Measurements from ENCODE around the gene SOX8.

SOX8 gene

DNA sequence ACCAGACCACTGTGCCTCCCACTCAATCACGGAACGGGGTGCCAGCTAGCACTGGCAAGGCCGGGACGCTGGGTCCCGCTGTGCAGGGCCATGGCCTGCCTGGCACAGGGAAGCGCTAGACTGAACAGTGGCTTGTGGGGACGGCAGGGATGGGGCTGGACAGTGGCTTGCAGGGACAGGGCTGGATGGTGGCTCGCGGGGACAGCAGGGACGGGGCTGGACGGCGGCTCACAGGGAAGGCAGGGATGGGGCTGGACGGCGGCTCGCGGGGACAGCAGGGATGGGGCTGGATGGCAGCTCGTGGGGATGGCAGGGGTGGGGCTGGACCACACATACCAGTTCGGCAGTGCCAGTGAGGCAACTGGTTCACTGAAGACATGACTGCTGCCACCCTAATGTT lies 43.4 kb upstream of the SOX8 start:
- TF ChIP-seq, protein P1, sequence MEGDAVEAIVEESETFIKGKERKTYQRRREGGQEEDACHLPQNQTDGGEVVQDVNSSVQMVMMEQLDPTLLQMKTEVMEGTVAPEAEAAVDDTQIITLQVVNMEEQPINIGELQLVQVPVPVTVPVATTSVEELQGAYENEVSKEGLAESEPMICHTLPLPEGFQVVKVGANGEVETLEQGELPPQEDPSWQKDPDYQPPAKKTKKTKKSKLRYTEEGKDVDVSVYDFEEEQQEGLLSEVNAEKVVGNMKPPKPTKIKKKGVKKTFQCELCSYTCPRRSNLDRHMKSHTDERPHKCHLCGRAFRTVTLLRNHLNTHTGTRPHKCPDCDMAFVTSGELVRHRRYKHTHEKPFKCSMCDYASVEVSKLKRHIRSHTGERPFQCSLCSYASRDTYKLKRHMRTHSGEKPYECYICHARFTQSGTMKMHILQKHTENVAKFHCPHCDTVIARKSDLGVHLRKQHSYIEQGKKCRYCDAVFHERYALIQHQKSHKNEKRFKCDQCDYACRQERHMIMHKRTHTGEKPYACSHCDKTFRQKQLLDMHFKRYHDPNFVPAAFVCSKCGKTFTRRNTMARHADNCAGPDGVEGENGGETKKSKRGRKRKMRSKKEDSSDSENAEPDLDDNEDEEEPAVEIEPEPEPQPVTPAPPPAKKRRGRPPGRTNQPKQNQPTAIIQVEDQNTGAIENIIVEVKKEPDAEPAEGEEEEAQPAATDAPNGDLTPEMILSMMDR (IDR thresholded peaks at IDR 0.05; ENCODE audit: low read depth, low read length) = no peak
- H3K4me3 ChIP-seq (ENCODE audit: low read depth, low read length) = no peak overlapping the region

DNA sequence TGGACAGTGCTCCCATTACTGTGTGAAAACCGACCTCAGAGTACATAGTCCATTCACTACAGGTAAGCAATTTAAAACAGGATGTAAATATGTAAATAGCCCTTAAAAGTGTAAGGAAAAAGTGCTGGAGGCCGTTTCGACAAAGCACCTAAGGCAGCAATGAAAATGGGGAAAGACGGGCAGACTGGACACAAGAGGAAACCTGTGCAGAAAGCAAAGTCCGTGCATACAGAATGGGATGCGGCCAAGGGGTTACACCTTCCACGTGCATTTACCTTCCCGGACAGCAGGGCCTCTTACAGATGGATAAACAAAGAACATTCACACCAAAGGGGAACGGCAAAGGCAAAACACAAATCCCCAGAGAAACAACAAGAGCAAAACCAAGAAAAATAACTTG lies 42.8 kb upstream of the SOX8 start:
- TF ChIP-seq, protein P1 (IDR thresholded peaks at IDR 0.05; ENCODE audit: low read depth, low read length) = no peak
- no peak overlapping the region for H3K4me3 ChIP-seq (ENCODE audit: low read depth, low read length)

DNA sequence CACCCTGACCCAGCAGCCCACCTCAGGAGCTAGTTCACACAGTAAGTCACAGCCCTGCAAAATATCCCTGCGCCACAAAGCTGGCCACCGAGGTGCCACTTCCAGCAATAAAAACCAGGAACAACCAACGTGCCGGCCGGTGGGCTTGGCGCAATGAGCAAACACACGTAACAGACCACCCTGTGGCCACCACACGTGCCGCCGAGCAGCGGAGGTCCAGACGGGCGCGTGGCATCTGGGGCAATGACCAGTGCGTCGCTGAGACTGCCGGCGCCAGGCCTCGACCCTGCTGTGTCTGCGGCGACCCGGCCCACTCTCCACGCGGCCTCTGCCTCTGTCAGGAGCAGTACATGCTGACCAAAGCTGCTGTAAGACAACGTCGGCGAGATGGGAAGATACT lies 42.3 kb upstream of the SOX8 start:
- H3K4me3 ChIP-seq (ENCODE audit: low read depth, low read length) = no peak overlapping the region
- TF ChIP-seq, protein P1 (IDR thresholded peaks at IDR 0.05; ENCODE audit: low read depth, low read length) = no peak

DNA sequence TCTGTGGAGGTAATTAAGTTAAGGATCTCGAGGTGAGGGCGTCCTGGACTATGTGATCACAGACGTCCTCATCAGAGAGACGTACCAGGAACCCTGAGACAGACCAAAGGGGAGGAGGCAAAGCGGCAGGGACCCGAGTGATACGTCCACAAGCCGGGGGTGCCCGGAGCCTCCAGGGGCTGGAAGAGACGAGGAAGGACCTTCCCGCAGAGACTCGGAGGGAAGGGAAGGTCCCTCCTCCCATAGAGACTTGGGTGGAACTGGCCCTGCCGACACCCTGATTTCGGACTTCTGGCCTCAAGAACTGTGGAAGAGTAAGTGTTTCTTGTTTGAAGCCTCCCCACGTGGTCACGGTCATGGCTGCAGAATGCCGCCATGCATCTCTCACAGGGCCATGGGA lies 41.6 kb upstream of the SOX8 start:
- no peak overlapping the region for H3K4me3 ChIP-seq (ENCODE audit: low read depth, low read length)
- TF ChIP-seq, protein P1 (IDR thresholded peaks at IDR 0.05; ENCODE audit: low read depth, low read length) = no peak

DNA sequence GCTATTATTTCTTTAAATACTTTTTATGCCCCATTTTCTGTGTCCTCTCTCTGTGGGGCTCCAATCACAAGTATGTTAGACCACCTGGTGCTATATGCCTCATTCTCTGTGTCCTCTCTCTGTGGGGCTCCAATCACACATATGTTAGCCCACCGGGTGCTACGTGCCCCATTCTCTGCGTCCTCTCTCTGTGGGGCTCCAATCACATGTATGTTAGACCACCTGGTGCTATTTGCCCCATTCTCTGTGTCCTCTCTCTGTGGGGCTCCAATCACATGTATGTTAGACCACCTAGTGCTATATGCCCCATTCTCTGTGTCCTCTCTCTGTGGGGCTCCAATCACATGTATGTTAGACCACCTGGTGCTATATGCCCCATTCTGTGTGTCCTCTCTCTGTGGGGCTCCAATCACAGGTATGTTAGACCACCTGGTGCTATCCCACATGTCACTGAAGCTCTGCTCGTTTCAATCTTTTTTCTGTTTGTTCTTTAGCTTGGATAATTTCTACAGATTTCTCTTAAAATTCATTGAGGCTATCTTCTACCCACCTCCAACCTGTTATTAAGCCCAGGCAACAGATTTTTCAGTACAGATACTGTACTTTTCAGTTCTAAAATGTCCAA lies 39.0 kb upstream of the SOX8 start:
- TF ChIP-seq, protein P1 (IDR thresholded peaks at IDR 0.05; ENCODE audit: low read depth, low read length) = no peak

DNA sequence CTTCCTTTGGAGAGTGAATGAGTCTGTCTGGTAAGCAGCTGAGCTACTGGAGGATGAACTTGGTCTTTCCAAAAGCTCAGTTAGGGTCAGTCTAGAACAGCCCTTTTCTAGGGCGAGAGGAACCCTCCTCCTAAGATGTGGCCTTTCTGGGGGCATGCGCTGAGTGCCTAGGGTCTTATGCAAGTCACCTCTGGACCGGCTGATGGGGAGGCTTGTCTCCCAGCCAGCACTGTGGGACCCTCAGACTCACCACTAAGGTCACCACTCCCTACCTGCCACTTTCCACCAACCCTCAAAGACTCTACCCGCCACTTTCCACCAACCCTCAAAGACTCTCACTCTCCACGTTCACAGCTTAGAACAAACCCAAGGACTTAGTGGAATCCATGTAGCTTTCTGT lies 37.6 kb upstream of the SOX8 start:
- H3K4me3 ChIP-seq (ENCODE audit: low read depth, low read length) = no peak overlapping the region
- TF ChIP-seq, protein P1 (IDR thresholded peaks at IDR 0.05; ENCODE audit: low read depth, low read length) = no peak

More for the DNA sequence above, 39.0 kb upstream of the SOX8 start:
- H3K4me3 ChIP-seq (ENCODE audit: low read depth, low read length) = no peak overlapping the region

DNA sequence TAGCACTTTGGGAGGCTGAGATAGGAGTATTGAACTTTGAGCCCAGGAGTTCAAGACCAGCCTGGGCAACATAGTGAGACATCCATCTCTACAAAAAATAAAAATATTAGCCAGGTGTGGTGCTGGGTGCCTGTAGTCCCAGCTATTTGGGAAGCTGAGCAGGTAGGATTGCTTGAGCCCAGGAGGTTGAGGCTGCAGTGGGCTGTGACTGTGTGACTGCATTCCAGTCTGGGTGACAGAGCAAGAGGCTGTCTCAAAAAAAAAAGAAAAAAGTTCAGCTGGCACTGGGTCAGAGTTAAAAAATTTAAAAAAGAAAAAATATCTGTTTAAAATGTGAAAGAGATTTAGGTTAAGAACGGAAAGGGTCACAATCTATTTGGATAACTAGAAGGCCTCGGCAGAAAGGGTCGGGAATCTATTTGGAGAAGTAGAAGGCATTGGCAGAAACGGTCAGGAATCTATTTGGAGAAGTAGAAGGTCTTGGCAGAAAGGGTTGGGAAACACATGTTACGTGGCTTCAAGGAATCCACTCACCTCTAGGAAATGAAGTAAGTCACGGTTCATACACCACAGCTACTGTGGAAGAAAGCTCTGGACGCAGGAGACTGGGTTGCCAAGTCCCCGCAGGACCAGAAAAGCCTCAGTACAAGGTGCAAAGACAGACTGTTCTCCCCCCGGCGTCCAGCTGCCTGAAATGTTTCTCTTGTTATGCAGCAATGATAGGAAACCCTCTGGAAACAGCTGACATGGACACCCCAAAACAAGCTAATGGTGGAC lies 36.1 kb upstream of the SOX8 start:
- TF ChIP-seq, protein P1 (IDR thresholded peaks at IDR 0.05; ENCODE audit: low read depth, low read length) = no peak

More for the DNA sequence above, 36.1 kb upstream of the SOX8 start:
- H3K4me3 ChIP-seq (ENCODE audit: low read depth, low read length) = no peak overlapping the region

All from WI38 (cell line).